ENCODE measurements around the gene FMN1.

DNA sequence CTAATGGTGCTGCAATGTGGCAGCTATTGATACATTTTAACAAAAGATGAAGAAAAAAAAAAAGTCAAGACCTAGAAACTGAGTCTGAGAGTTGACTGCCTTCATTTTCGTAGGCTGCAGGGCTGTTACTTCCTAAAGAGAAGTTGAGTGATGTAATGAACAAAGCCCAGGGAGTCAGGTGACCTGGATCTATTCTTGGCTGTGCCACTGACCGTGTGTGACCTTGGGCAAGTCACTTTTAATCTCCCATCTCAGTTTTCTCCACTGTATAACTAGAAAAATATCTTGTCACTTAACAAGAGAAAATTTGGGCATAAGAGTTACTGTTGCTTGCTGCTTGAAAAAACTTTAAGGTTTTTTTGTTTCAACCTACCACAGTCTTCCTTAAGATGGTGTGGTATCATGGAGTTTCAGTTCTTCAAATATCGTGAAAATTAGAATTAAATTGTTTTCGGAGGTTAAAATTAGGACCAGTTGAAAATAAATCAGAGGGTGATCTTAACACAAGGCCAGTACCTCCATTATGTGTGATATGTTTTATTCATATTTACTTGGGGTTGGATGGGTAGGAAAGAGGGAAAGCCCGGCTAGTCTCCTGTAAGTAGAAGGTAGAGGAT, 5.8 kb downstream of the FMN1 start:
- TF ChIP-seq CTCF (IDR thresholded peaks at IDR 0.05) (no peak), POLR2A (IDR thresholded peaks at IDR 0.05) (no peak)
